IMR-90 (cell line): ENCODE measurements around the gene FAM120A.

Experiments used
- BHLHE40 ChIP-seq: fragments of 150-350 bp; IDR thresholded peaks from 2 replicates; pipeline ENCODE4 v1.6.1; 2016; ENCODE audit warnings: mild to moderate bottlenecking, low read depth, low read length
- CEBPB ChIP-seq: IDR thresholded peaks from 2 replicates; pipeline ENCODE4 v1.6.1; 2012; ENCODE audit warnings: low read depth, low read length, improper control_type of control experiment
- CHD1 ChIP-seq: IDR thresholded peaks from 2 replicates; pipeline ENCODE4 v1.6.1; 2012; ENCODE audit warnings: low read depth, low read length, improper control_type of control experiment
- CTCF ChIP-seq: conservative IDR thresholded peaks from 2 replicates; pipeline ENCODE4 v1.5.1; 2012; ENCODE audit warnings: mild to moderate bottlenecking, low read depth, low read length, improper control_type of control experiment
- MXI1 ChIP-seq: IDR thresholded peaks from 2 replicates; pipeline ENCODE4 v1.6.1; 2012; ENCODE audit warnings: low read depth, mild to moderate bottlenecking, low read length, moderate library complexity, borderline replicate concordance
- POLR2A ChIP-seq: IDR thresholded peaks from 2 replicates; pipeline ENCODE4 v1.6.1; 2012; ENCODE audit warnings: mild to moderate bottlenecking, low read depth, low read length
- RAD21 ChIP-seq: IDR thresholded peaks from 2 replicates; pipeline ENCODE4 v1.6.1; 2012; ENCODE audit warnings: low read length, improper control_type of control experiment
- RFX5 ChIP-seq: IDR thresholded peaks from 2 replicates; pipeline ENCODE4 v1.8.0; 2012; ENCODE audit warnings: low read depth, mild to moderate bottlenecking, low read length, moderate library complexity
- SMC3 ChIP-seq: fragments of 150-350 bp; IDR thresholded peaks from 2 replicates; pipeline ENCODE4 v1.6.1; 2016; ENCODE audit warnings: low read depth, mild to moderate bottlenecking, antibody characterized with exemption, low read length, moderate library complexity

- no peak for TF ChIP-seq CEBPB
- TF ChIP-seq POLR2A = peak; percentile 93
- peak; percentile 95 for TF ChIP-seq CTCF
- TF ChIP-seq MXI1 = peak; percentile 24; the same call in 1 of the 2 replicates
- TF ChIP-seq SMC3 = peak; percentile 60
- peak; percentile 31; the same call in 1 of the 2 replicates for TF ChIP-seq BHLHE40
- no peak for TF ChIP-seq CHD1
- TF ChIP-seq RFX5 = no peak
- TF ChIP-seq RAD21 = peak; percentile 61
Observed at GRCh38 chr9:93566408-93567270, 115.2 kb downstream of the FAM120A start.
